Kidney epithelial cell (primary cell): ENCODE results near the gene TSPYL4. TPM values are rescaled to one million over a fixed set of nuclear protein-coding genes. Genes with fewer than 3 reads are reported as not detected.
"Not testable (repeated sequence)": the region's sequence is repeated elsewhere in the genome, so short reads cannot be mapped to it uniquely, and the experiment has no call there.

Experiments
- DNase-seq: peaks from one replicate; pipeline ENCODE4 v3.0.0-alpha.2; 2010; ENCODE audit warnings: low read depth
- H3K27me3 ChIP-seq: 2 replicates; pipeline ENCODE4 v1.6.0; 2011; ENCODE audit warnings: low read length; ENCODE audit not compliant: control insufficient read depth, insufficient read depth
- H3K36me3 ChIP-seq: 2 replicates; pipeline ENCODE4 v1.5.1; 2011; ENCODE audit warnings: low read length; ENCODE audit not compliant: control insufficient read depth, insufficient read depth
- H3K4me3 ChIP-seq: 2 replicates; pipeline ENCODE4 v1.5.1; 2011; ENCODE audit warnings: low read depth, mild to moderate bottlenecking, control low read depth, low read length
- CTCF ChIP-seq: IDR thresholded peaks from 2 replicates; pipeline ENCODE4 v1.5.1; 2011; ENCODE audit warnings: mild to moderate bottlenecking, moderate library complexity, low read length, control low read depth, inconsistent platforms; ENCODE audit not compliant: insufficient read depth, poor library complexity, severe bottlenecking
- total RNA-seq: library from RNA; depleted of rRNA; stranded (reverse); fragments of >200 nt; gene quantifications from 2 replicates; pipeline ENCODE4 v1.2.3, GENCODE V29; 2015

TSPYL4 gene
- total RNA-seq, 1 donor from 2014 or later: 13.5 TPM

GRCh38 chr6:116286773-116287358 lies 33.0 kb upstream of the TSPYL4 start:
- no peaks in the 10 kb centered on the region for H3K27me3 ChIP-seq
- H3K36me3 ChIP-seq: no peaks in the 10 kb centered on the region
- TF ChIP-seq CTCF: no peak
- no peak for DNase-seq
- H3K4me3 ChIP-seq: no peak overlapping the region

GRCh38 chr6:116284984-116285383 lies 31.1 kb upstream of the TSPYL4 start:
- H3K27me3 ChIP-seq, H3K36me3 ChIP-seq, H3K4me3 ChIP-seq, DNase-seq: not testable (repeated sequence)

- Histone ChIP-seq H3K4me3 (no peak overlapping the region), H3K27me3 (no peaks in the 10 kb centered on the region), H3K36me3 (no peaks in the 10 kb centered on the region)
- no peak for DNase-seq
- no peak for TF ChIP-seq CTCF
Observed at GRCh38 chr6:116283191-116283590, 29.3 kb upstream of the TSPYL4 start.

- DNase-seq: no peak
- Histone ChIP-seq H3K27me3 (no peaks in the 10 kb centered on the region), H3K36me3 (no peaks in the 10 kb centered on the region), H3K4me3 (no peak overlapping the region)
- no peak for TF ChIP-seq CTCF
Observed at GRCh38 chr6:116282698-116283097, 28.8 kb upstream of the TSPYL4 start.

GRCh38 chr6:116280933-116281316 lies 27.1 kb upstream of the TSPYL4 start:
- DNase-seq: no peak
- Histone ChIP-seq H3K4me3 (no peak overlapping the region), H3K36me3 (no peaks in the 10 kb centered on the region), H3K27me3 (no peaks in the 10 kb centered on the region)
- no peak for TF ChIP-seq CTCF

- DNase-seq: no peak
- H3K27me3 ChIP-seq: no peaks in the 10 kb centered on the region
- TF ChIP-seq CTCF: no peak
- H3K4me3 ChIP-seq: peak overlapping the region; percentile 97
- no peaks in the 10 kb centered on the region for H3K36me3 ChIP-seq
Observed at GRCh38 chr6:116280161-116280932, 26.5 kb upstream of the TSPYL4 start.
